Brain microvascular endothelial cell (primary cell): ENCODE results near the gene FARS2.

Experiments
- DNase-seq: peaks from one replicate; pipeline ENCODE4 v3.0.0-alpha.2; 2020
- H3K27ac ChIP-seq: fragments of 250-450 bp; sonication (Bioruptor Pico); 2 replicates; pipeline ENCODE4 v1.5.1; 2020; ENCODE audit warnings: mild to moderate bottlenecking, moderate library complexity
- H3K27me3 ChIP-seq: fragments of 250-450 bp; sonication (Bioruptor Pico); replicated peaks from 2 replicates; pipeline ENCODE4 v1.5.1; 2020; ENCODE audit warnings: mild to moderate bottlenecking
- H3K36me3 ChIP-seq: fragments of 250-450 bp; sonication (Bioruptor Pico); replicated peaks from 2 replicates; pipeline ENCODE4 v1.5.1; 2020; ENCODE audit warnings: mild to moderate bottlenecking
- H3K4me3 ChIP-seq: 2 replicates; pipeline ENCODE4 v1.5.1; 2011; ENCODE audit warnings: low read depth, mild to moderate bottlenecking, control low read depth, low read length, moderate library complexity
- CTCF ChIP-seq: IDR thresholded peaks from 2 replicates; pipeline ENCODE4 v1.5.1; 2011; ENCODE audit warnings: low read depth, mild to moderate bottlenecking, moderate library complexity, low read length, control low read depth, inconsistent platforms; ENCODE audit errors: missing control alignments
- in situ Hi-C: cut with HindIII; loops from 2 replicates; pipeline ENCODE4 v1.10.0; 2017; ENCODE audit warnings: low sequenced_read_pairs, low pct_ligation_motif_present

The FARS2 gene

DNA sequence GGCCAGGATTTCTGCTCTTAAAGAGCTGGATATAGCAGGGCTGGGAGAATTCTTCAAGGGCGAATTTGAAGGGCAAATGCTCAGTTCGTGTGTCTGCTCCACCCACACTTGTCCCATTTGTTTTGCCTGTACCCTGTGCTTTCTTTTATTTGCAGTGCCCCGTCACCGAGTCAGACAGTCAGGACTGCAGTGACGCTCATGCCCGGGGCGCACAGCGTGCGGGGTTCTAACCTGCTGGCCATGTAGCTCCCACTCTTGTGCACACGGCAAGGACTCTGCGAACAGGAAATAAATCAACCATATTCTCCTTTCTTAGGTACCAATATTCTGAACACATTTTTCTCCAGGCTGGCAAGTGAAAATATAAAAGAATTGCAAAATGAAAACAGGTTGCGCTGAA is 18.2 kb upstream of the FARS2 start:
- Histone ChIP-seq H3K27me3 (no peaks in the 10 kb centered on the region), H3K4me3 (no peak overlapping the region), H3K36me3 (no peaks in the 10 kb centered on the region), H3K27ac (no peak overlapping the region)
- no peak for TF ChIP-seq CTCF
- in situ Hi-C loops: no loop called here
- DNase-seq: no peak

GRCh38 chr6:5246141-5247097 is 14.9 kb upstream of the FARS2 start:
- H3K27me3 ChIP-seq: no peaks in the 10 kb centered on the region
- TF ChIP-seq CTCF: no peak
- no peak overlapping the region for H3K27ac ChIP-seq
- no peak overlapping the region for H3K4me3 ChIP-seq
- H3K36me3 ChIP-seq: no peaks in the 10 kb centered on the region
- in situ Hi-C loops: no loop called here
- DNase-seq: no peak

DNA sequence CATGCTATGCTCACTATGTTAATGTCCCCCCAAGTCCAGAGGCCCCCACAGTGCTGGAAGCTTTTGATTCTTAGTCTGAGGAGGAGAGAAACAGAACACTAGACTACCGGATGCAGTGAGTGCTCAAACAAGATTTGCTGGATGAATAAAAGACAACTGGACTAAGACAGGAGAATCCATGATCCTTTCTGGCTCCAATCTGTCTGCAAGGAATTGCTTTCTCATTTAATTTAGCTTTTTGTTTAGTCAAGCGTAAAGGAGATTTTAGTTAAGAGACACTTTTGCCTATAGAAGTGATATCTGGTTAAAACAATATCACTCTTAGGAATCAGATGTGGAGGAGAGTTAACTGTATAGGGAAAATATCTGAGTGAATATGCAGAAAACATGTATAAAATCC is 14.1 kb upstream of the FARS2 start:
- Histone ChIP-seq H3K36me3 (no peaks in the 10 kb centered on the region), H3K27me3 (no peaks in the 10 kb centered on the region), H3K4me3 (no peak overlapping the region), H3K27ac (no peak overlapping the region)
- TF ChIP-seq CTCF: no peak
- in situ Hi-C loops: no loop called here
- no peak for DNase-seq

- no peak for TF ChIP-seq CTCF
- DNase-seq: no peak
- Histone ChIP-seq H3K36me3 (no peaks in the 10 kb centered on the region), H3K4me3 (no peak overlapping the region), H3K27ac (no peak overlapping the region), H3K27me3 (no peaks in the 10 kb centered on the region)
- in situ Hi-C loops: no loop called here
Measured at GRCh38 chr6:5248302-5249098, 12.8 kb upstream of the FARS2 start.

DNA sequence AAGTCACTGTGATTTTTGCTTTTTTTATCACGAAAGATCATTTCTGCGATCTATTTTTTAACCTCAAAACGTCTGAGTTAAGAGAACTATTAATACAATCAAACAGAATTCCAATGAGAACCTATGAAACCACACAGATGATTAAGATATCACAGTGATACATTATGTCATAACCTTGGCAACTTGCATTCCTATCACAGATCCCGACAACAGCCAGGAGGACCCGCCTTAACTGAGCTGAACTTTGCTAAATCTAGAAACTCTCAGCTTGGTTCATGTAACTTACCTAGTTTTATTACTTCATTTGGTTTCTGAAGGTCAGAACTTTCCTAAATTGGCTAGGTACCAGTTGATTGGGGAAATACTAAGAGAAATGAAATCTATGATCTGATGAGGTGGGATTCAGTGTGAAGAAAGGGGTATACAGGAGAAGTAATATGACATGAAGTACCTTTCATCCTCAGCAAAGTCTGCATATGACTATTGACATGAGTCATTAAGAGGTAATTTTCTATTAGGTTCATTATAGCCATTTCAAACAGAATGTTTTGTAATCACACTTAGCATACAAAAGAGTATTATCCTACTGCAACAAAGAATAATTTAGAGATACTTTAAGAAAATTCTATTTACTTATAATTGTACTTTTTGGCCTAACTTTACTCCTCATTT is 11.7 kb upstream of the FARS2 start:
- Histone ChIP-seq H3K4me3 (no peak overlapping the region), H3K27me3 (no peaks in the 10 kb centered on the region), H3K36me3 (no peaks in the 10 kb centered on the region), H3K27ac (no peak overlapping the region)
- in situ Hi-C loops: no loop called here
- TF ChIP-seq CTCF: no peak
- no peak for DNase-seq
